ENCODE results near the gene DBNDD1. TPM values are rescaled to one million over a fixed set of nuclear protein-coding genes. Genes with fewer than 3 reads are reported as not detected.

The DBNDD1 gene
- total and polyA plus RNA-seq, 2 experiments from 2014 or later: 5.5 to 18.2 TPM

- no peaks in the 10 kb centered on the region for H3K9me2 ChIP-seq (replicated peaks; ENCODE audit: insufficient read depth)
- H3K79me2 ChIP-seq: no peaks in the 10 kb centered on the region
- 94% methylated on average over 28 of the region's 29 CpGs for WGBS (ENCODE audit: low lambda C conversion rate, missing lambda C conversion rate)
- H4K20me1 ChIP-seq (ENCODE audit: insufficient read depth, poor library complexity, severe bottlenecking): no peaks in the 10 kb centered on the region
- H3K9me3 ChIP-seq (ENCODE audit: low read depth): no peaks in the 10 kb centered on the region
- H3K27me3 ChIP-seq: no peaks in the 10 kb centered on the region
- H3K27ac ChIP-seq: no peak overlapping the region
- no peak for TF ChIP-seq EZH2 (IDR thresholded peaks at IDR 0.05; ENCODE audit: borderline replicate concordance)
- no peak for TF ChIP-seq CTCF (IDR thresholded peaks at IDR 0.05; ENCODE audit: poor library complexity)
- TF ChIP-seq EZH2phosphoT487 (IDR thresholded peaks at IDR 0.05; ENCODE audit: low read depth, severe bottlenecking, unreplicated experiment): no peak
- no peak overlapping the region for H3K4me3 ChIP-seq
- H3K4me1 ChIP-seq (ENCODE audit: insufficient read depth): peaks cover 4% of the 10 kb centered on the region
- no peak overlapping the region for H2AFZ ChIP-seq
- no peaks in the 10 kb centered on the region for H3K36me3 ChIP-seq (replicated peaks; ENCODE audit: insufficient read depth, low read depth)
- DNase-seq (ENCODE audit: low spot score): no peak
- H3K4me2 ChIP-seq: no peak overlapping the region
These were observed 21.1 kb upstream of the DBNDD1 start for GRCh38 chr16:90040152-90041023.

GRCh38 chr16:90037276-90037675, 18.0 kb upstream of the DBNDD1 start:
- Histone ChIP-seq H3K9me3 (ENCODE audit: low read depth) (no peaks in the 10 kb centered on the region), H3K36me3 (replicated peaks; ENCODE audit: insufficient read depth, low read depth) (no peaks in the 10 kb centered on the region), H3K4me3 (no peak overlapping the region), H3K4me2 (no peak overlapping the region), H3K27ac (no peak overlapping the region), H3K9me2 (replicated peaks; ENCODE audit: insufficient read depth) (no peaks in the 10 kb centered on the region), H3K79me2 (no peaks in the 10 kb centered on the region), H2AFZ (no peak overlapping the region), H3K27me3 (no peaks in the 10 kb centered on the region), H3K4me1 (ENCODE audit: insufficient read depth) (no peaks in the 10 kb centered on the region), H4K20me1 (ENCODE audit: insufficient read depth, poor library complexity, severe bottlenecking) (no peaks in the 10 kb centered on the region)
- DNase-seq (ENCODE audit: low spot score): no peak
- WGBS (ENCODE audit: low lambda C conversion rate, missing lambda C conversion rate): 83% methylated on average over 11 of the region's 12 CpGs
- TF ChIP-seq EZH2 (IDR thresholded peaks at IDR 0.05; ENCODE audit: borderline replicate concordance) (no peak), CTCF (IDR thresholded peaks at IDR 0.05; ENCODE audit: poor library complexity) (no peak), EZH2phosphoT487 (IDR thresholded peaks at IDR 0.05; ENCODE audit: low read depth, severe bottlenecking, unreplicated experiment) (no peak)

GRCh38 chr16:90035902-90036301, 16.6 kb upstream of the DBNDD1 start:
- H3K9me3 ChIP-seq (ENCODE audit: low read depth): no peaks in the 10 kb centered on the region
- no peaks in the 10 kb centered on the region for H3K27me3 ChIP-seq
- no peak overlapping the region for H3K4me2 ChIP-seq
- H2AFZ ChIP-seq: no peak overlapping the region
- no peak for DNase-seq (ENCODE audit: low spot score)
- H4K20me1 ChIP-seq (ENCODE audit: insufficient read depth, poor library complexity, severe bottlenecking): no peaks in the 10 kb centered on the region
- no peaks in the 10 kb centered on the region for H3K9me2 ChIP-seq (replicated peaks; ENCODE audit: insufficient read depth)
- no peaks in the 10 kb centered on the region for H3K79me2 ChIP-seq
- H3K4me1 ChIP-seq (ENCODE audit: insufficient read depth): no peaks in the 10 kb centered on the region
- 78% methylated on average over 5 of the region's 5 CpGs for WGBS (ENCODE audit: low lambda C conversion rate, missing lambda C conversion rate)
- no peaks in the 10 kb centered on the region for H3K36me3 ChIP-seq (replicated peaks; ENCODE audit: insufficient read depth, low read depth)
- H3K27ac ChIP-seq: no peak overlapping the region
- no peak overlapping the region for H3K4me3 ChIP-seq
- no peak for TF ChIP-seq CTCF (IDR thresholded peaks at IDR 0.05; ENCODE audit: poor library complexity)
- no peak for TF ChIP-seq EZH2phosphoT487 (IDR thresholded peaks at IDR 0.05; ENCODE audit: low read depth, severe bottlenecking, unreplicated experiment)
- no peak for TF ChIP-seq EZH2 (IDR thresholded peaks at IDR 0.05; ENCODE audit: borderline replicate concordance)

All from hepatocyte (in vitro differentiated cells).